ENCODE data around the gene PIK3R5.

- TF ChIP-seq CTCF (IDR thresholded peaks at IDR 0.05; ENCODE audit: insufficient read depth, low read depth, low read length) (no peak), EZH2 (IDR thresholded peaks at IDR 0.05; ENCODE audit: insufficient read depth, low read length) (no peak)
Measured at GRCh38 chr17:8873801-8874715, 91.4 kb downstream of the PIK3R5 start.

Data from astrocyte (in vitro differentiated cells and primary cell).